HL-60/S4 treated with retinoic acid at 250 ng/mL for 4 days and 3 days (cell line): ENCODE data around the gene AK5.
"Not testable (repeated sequence)": the region's sequence is repeated elsewhere in the genome, so short reads cannot be mapped to it uniquely, and the experiment has no call there.

Source experiments
- in situ Hi-C: fragments of 300-500 bp; cut with MboI; formaldehyde crosslinking; loops from 2 replicates; pipeline ENCODE4 v1.7.0; 2022; ENCODE audit warnings: low sequenced_read_pairs

Gene AK5

DNA sequence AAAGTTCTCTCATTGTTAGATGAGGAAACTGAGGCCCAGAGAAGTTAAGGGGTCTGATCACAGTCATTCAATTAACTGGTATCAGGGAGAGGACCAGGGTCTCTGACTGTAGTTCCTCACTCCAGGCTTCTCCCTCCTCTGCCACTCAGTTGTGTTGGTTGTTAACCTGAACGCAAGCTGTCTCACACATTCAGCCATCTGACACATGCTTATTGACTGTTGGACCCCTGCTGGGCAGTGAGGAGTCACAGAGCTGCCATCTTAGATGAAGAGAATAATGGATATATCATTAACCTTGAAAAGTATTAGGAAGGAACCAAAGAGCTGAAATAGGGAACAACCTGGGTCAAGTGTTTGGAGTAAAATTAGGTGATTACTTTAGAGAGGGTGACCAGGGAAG lies 205.8 kb downstream of the AK5 start:
- in situ Hi-C loops: no loop called here

DNA sequence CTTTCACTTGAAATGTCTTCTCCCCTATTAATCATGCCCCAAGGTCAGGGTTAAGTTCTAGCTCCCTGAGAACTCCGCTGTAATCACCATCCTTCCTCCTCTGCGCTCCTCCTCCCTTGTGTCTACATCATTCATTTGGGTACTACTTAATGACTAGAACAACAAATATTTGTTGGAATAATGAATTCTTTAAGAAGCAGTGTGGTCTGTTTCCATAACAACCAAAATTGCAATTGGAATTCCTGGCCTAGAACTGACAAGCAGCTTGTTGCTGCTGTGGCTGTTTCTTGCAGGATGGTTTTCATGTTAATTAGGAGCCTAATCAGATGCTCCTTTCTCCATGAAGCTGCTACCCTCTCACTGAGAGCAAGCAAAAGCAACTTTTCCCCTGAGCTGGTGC lies 208.1 kb downstream of the AK5 start:
- in situ Hi-C loops: no loop called here

DNA sequence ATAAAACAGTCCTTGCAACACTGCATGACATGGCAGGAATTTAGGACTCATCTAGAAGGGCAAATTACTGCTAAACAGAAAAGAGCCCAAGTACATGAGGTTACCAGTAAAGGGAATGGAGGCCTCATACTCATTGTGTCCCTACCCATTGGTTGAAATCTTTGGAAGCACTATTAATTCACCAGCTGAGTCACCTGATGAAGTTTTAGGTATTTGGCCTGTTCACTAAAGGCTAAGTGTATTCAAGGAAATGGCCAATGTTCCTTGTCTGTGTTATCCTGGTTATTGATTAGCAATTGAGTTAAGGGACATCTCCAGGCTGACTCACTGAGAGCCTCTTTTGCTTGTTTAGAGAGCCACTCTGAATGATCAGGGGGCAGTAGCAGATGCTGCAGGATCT lies 212.2 kb downstream of the AK5 start:
- in situ Hi-C loops: no loop called here

DNA sequence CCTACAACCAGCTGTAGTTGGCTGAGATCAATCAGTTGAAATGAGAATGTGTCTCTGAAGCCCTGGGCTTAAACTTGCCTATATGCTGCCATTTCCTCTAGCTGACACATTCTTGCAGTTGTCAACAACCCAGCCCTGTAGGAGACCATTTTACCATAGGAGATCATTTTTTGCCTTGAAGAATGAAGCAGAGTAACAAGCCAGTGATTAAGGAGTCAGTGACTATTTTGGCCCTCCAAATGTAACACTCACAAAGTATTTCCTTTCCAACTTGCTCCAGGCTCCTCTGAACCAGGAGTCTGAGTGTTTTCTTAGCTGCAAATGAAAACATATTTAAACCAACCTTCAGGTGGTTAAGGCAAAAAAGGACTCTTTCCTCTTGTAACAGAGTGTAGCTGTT lies 217.1 kb downstream of the AK5 start:
- in situ Hi-C loops: no loop called here

DNA sequence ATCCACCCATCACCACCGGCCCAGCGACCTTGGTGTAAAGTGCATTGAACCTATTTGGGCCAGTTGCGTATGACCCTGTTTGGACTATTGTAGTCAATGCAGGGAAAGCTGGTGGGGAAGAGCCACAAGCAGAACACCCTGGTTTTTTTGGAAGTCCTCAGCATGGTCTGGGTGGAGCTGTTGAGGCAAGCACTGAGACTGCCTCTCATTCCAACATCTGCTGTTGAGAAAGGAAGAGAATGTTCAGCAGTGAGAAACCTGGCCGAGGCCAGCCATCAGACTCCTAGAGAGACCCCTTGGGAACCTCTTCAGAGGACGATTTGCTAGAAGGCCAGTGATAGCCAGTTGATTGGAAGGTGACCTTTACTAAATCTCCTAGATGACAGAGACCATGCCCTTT lies 217.6 kb downstream of the AK5 start:
- in situ Hi-C loops: no loop called here

DNA sequence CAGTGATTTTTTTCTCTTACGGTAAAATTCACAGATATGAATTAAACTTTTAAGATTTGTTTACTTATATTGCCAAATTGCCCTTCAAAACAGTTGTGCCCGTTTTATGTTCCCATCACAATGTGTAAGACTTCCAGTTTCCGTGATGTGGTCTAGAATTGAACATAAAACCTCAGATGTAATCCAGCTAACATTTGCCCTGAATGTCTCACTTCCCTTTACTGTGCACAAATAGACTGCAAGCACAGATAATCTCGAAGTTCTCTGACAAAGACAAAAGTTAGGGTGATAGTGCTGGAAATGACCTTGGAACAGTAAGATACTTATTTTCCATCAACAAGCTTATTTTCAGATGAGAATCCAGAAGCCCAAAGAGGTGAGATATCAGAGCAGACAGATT lies 223.2 kb downstream of the AK5 start:
- in situ Hi-C loops: no loop called here

DNA sequence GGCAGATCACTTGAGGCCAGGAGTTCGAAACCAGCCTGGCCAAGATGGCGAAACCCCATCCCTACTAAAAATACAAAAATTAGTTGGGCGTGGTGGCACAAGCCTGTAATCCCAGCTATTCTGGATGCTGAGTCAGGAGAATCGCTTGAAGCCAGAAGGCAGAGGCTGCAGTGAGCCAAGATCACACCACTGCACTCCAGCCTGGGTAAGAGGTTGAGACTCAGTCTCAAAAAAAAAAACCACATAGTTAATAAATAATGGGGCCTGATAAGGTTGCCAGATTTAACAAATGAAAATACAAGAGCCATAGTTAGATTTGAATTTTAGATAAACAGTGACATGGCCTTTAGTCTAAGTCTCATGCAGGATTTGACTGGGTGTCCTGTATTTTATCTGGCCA lies 225.0 kb downstream of the AK5 start:
- in situ Hi-C loops: no loop called here

DNA sequence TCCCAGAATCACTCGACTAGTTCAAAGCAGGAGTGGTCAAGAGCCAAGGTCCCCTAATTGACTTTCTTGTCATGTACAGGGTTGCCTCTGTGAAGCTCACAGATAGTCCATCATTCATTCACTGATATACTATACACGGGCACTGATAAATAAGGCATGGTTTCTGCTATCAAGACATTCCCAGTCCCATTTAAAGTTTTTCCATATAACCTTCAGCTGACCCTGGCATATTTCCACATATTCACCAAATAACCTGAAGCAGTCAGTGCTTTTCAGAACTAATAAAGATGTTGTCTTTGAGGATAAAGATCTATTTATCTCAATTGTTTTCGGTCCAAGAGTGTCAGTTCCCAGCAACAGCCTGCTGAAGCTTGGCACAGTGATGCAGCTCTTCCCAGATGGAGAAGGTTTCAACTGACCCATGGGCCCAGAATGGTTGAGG lies 227.3 kb downstream of the AK5 start:
- in situ Hi-C loops: no loop called here

DNA sequence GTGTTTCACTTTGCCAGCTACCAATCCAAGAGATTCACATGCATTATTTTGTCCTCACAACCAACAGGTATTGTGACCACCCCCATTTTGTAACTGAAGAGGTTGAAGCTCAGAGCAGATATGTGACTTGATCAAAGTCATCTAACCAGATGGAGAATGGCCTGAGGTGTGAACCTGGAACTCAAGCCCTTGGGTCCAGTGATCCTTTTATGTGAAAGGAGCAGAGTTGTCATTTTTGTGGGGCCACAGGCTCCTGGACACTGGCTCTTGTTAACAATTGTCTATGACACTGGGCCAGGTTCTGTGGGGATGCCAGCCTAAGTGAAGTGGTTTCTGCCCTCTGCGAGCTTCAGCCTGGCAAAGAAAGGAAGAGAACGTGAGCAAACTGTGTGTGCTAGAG lies 228.1 kb downstream of the AK5 start:
- in situ Hi-C loops: no loop called here

DNA sequence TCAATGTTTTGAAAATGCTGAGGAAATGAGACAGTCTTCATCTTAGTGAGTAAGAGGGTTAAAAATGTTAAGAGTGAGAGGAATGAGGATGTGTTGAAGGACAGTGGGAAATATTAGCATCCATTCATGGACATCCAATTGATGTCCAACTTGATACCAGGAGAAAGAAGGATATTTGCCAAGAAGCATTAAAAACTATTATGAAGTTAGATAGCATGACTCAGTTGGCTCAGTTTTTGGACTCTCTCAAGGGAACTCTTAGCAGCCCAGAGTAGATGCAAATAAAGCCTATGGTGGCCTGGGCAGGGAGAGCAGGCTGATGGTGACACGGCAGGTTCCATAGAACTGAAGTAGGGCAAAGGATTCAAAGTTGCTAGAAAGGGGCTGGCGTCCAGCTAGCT lies 229.6 kb downstream of the AK5 start:
- in situ Hi-C loops: no loop called here

DNA sequence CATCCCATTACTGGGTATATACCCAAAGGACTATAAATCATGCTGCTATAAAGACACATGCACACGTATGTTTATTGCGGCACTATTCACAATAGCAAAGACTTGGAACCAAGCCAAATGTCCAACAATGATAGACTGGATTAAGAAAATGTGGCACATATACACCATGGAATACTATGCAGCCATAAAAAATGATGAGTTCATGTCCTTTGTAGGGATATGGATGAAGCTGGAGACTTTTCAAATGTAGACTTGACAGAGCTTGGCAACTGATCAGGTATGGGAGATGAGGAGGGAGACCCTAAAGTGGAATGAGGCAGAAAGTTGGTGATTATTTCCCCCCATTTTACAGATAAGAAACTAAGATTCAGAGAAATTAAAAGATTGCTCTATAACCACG lies 230.8 kb downstream of the AK5 start:
- in situ Hi-C loops: not testable (repeated sequence)

DNA sequence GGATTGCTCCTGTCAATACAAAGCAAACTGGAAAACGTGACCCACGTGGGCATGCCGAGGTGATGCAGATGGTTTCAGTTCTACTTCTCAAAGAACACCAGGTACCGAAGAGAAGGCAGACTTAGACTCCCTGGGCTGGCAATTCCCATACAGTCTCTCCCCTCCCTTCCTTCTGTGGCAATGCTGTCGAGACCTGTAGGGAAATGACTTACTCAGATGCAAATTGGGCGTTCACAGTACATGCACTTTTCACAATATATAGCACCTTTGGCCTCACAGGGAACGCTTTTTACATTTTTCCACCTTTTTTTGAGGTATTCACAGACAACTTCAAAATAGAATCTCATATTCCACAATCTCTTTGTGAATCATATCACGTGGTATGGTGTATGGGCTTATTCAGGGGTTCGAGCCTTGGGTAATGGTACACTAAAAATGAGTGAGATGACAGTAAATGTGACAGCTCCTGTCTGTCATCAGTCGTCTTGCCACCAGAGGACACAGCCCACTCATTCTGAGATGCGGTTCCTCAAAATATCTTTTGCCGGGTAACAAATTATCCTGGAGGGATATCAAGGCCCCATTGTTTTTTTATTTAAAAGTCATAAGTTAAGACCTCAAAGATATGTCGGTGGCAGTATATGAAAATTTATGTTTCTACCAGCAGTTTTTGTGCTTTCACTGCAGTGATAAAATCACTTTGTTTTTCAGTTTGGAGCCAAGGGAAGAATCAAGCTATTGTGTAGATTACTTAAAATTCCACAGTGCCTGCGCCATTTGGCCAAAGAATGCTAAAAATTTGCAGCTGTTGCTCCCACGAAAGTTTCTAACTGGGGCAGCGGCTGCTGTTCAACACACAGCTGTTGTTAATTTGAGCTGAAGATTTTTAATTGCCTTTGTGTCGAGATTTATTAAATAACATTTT lies 232.3 kb downstream of the AK5 start:
- in situ Hi-C loops: no loop called here

DNA sequence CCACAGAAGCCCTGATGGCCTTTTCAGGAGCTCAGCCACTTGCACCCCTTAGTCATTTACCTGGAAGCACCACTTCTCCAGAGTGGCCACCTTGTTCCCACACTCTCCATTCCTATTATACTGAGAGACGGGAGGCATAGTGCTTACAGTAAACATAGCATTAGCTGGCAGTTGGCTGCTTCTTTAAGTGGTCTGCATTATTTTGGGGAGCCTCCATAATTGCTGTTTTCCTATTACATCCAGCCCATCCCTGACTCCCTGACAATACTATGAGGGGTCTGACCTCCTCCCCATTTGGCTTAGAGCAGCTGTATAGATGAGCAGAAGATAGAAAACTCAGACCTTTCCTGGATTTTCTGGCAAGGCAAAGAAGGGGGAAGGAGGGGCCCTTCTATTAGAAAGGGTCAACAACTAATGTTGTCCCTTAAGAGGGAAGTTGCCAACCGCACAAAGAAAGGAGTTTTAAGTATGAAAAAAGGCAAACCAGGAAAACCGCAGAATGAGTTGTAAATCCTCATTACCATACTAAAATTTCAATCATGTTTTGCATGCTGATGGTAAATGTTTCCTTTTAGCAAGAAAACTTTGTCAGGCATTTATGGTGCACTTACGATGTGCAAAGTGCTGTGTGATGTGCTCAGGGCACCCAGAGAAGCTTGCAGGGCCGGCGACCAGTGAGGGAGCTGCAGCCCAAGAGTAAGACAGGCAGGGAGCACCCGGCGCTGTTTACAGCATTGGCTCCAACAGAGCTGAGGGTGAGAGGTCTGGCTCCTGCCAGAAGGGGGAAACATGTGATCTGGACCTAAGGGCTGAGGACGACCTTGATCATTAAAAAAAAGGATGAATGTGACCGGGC lies 233.3 kb downstream of the AK5 start:
- in situ Hi-C loops: no loop called here

DNA sequence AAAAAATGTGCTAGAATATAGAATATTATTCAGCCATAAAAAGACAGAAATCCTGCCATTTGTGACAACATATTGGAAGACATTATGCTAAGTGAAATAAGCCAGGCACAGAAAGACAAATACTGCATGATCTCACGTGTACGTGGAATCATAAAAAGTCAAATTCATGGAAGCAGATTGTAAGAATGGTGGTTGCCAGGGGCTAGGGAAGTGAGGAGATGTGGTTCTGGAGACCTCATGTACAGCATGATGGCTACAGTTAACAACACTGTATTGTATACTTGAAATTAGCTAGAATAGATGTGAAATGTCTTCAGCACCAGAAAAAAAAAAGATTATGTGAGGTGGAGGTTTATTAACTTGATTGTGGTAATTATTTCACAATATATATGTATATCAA lies 234.3 kb downstream of the AK5 start:
- in situ Hi-C loops: no loop called here

DNA sequence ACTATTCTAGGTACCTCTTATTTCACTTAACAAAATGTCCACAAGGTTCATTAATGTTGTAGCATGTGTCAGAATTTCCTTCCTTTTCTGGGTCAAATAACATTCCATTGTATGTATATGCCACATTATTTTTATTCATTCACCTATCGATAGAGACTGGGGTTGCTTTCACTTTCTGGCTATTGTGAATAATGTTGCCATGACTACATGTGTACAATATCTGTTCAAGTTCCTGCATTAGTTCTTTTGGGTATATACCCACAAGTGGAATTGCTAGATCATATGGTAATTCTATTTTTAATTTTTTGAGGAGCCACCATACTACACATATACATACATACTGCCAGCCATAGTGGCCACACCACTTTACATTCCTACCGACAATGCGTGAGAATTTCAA lies 242.2 kb downstream of the AK5 start:
- in situ Hi-C loops: no loop called here

DNA sequence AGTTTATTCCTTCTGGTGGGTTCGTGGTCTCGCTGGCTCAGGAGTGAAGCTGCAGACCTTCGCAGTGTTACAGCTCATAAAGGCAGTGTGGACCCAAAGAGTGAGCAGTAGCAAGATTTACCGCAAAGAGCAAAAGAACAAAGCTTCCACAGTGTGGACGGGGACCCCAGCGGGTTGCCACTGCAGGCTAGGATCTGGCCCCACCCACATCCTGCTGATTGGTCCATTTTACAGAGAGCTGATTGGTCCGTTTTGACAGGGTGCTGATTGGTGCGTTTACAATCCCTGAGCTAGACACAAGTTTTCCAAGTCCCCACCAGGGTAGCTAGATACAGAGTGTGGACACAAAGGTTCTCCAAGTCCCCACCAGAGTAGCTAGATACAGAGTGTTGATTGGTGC lies 249.3 kb downstream of the AK5 start:
- in situ Hi-C loops: loop anchor here (10.0 kb wide), 1 partner anchor 386 kb away; no protein-coding TSS in a partner anchor

DNA sequence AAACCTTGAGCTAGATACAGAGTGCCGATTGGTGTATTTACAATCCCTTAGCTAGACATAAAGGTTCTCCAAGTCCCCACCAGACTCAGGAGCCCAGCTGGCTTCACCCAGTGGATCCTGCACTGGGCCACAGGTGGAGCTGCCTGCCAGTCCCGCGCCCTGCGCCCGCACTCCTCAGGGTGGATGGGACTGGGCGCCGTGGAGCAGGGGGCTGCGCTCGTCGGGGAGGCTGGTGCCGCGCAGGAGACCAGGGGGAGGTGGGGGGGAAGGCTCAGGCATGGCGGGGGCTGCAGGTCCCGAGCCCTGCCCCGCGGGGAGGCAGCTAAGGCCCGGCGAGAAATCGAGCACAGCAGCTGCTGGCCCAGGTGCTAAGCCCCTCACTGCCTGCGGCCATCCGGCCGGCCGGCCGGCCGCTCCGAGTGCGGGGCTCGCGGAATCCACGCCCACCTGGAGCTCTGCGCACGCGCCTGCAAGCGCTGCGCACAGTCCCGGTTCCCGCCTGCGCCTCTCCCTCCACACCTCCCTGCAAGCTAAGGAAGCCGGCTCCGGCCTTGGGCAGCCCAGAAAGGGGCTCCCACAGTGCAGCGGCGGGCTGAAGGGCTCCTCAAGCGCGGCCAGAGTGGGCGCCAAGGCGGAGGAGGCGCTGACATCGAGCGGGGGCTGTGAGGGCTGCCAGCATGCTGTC lies 249.9 kb downstream of the AK5 start:
- in situ Hi-C loops: loop anchor here (10.0 kb wide), 1 partner anchor 387 kb away; no protein-coding TSS in a partner anchor

DNA sequence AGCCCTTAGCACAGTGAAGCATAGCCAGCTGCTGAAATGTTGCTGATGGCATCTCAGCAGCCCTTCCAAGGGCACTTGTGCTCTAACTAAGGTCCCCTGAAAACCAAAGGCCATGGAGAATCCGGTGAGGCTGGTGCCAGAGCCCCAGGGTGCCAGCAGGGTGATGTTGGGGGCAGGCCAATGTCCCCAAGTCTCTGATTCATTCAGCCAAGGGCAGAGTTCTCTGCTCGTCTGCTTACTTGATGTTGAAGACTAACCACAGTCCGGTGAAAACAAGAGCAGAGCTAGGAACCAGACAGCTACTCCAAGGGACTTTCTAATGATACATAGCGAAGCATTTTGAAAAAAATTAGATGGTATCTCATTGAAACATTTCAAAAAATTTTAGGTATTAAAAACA lies 250.8 kb downstream of the AK5 start:
- in situ Hi-C loops: loop anchor here (10.0 kb wide), 1 partner anchor 388 kb away; no protein-coding TSS in a partner anchor

DNA sequence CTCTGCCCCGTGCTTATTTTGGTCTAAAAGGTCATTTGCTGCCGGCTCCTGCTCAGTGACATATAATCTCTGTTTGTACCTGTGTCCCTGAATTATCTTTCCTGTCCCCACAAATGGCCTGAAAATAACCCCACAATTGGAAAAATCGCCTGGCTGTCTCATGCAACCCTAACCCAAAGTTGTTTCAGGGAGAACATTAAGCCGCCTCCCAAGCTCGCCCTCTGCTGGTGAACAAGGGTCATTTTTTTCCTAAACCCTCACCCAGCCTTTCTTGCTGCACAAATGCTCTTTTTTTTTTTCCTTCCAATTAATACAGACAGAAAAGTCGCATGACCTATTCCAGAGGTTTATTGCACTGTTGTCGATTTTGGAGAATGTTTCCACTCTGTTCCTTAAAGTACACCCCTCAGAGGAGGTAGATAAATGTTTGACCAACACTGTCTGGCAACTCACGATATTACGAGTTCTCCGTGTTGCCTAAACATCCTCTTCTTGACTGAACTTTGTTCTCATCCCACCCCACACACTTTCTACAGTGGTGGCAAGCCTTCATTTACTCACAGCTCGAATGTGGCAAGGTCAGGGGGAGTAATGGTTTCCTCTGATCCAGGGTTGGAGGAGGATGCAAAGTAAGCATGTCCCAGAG lies 252.0 kb downstream of the AK5 start:
- in situ Hi-C loops: loop anchor here (10.0 kb wide), 1 partner anchor 389 kb away; no protein-coding TSS in a partner anchor

DNA sequence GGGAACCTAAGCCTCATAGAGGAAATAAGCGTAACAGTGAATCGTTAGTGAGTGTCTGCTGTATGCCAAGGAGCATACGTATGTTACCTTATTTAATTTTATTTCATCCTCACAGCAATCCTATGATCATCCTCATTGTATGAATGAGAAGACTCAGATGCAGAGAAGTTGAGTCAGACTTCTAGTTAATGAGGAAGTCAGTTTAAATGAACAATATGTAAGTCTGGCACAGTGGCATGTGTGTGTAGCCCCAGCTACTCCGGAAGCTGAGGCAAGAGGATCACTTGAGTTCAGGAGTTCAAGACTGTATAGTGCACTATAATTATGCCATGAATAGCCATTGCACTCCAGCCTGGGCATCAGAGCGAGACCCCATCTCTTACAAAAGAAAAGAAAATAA lies 252.6 kb downstream of the AK5 start:
- in situ Hi-C loops: loop anchor here (10.0 kb wide), 1 partner anchor 390 kb away; no protein-coding TSS in a partner anchor
